AG20443 (cell line): Measurements from ENCODE around the gene KLHL29.
"Not testable (repeated sequence)": the region's sequence is repeated elsewhere in the genome, so short reads cannot be mapped to it uniquely, and the experiment has no call there.

ENCODE experiments used
- DNase-seq: peaks from one replicate; pipeline ENCODE4 v3.0.0; 2012; ENCODE audit warnings: low spot score, mixed read lengths

The KLHL29 gene

GRCh38 chr2:23384551-23385343 lies at the start of gene KLHL29:
Gene KLHL29 (plus strand): TSS chr2:23385179. CDS start chr2:23562197, 177,018 bp downstream.
- peak; percentile 98 for DNase-seq

GRCh38 chr2:23335550-23335949 lies 49.4 kb upstream of the KLHL29 start:
- no peak for DNase-seq

- DNase-seq, result no peak
Observed at GRCh38 chr2:23342075-23342474, 42.9 kb upstream of the KLHL29 start.

GRCh38 chr2:23346029-23346428 lies 39.0 kb upstream of the KLHL29 start:
- DNase-seq, result no peak

GRCh38 chr2:23346781-23347180 lies 38.2 kb upstream of the KLHL29 start:
- DNase-seq, result no peak

- DNase-seq, result no peak
Observed at GRCh38 chr2:23347471-23348092, 37.4 kb upstream of the KLHL29 start.

GRCh38 chr2:23348093-23348481 lies 36.9 kb upstream of the KLHL29 start:
- not testable (repeated sequence) for DNase-seq

- DNase-seq, result no peak
Observed at GRCh38 chr2:23349508-23349907, 35.5 kb upstream of the KLHL29 start.

- DNase-seq, result no peak
Observed at GRCh38 chr2:23350041-23350791, 34.8 kb upstream of the KLHL29 start.

GRCh38 chr2:23350792-23351355 lies 34.1 kb upstream of the KLHL29 start:
- DNase-seq, result no peak

- DNase-seq, result peak; percentile 96
Observed at GRCh38 chr2:23351388-23352141, 33.4 kb upstream of the KLHL29 start.

- no peak for DNase-seq
Observed at GRCh38 chr2:23354554-23354953, 30.4 kb upstream of the KLHL29 start.

- DNase-seq, result no peak
Observed at GRCh38 chr2:23355001-23355400, 30.0 kb upstream of the KLHL29 start.

- no peak for DNase-seq
Observed at GRCh38 chr2:23356711-23357110, 28.3 kb upstream of the KLHL29 start.

- no peak for DNase-seq
Observed at GRCh38 chr2:23359631-23360567, 25.1 kb upstream of the KLHL29 start.

GRCh38 chr2:23360571-23361125 lies 24.3 kb upstream of the KLHL29 start:
- DNase-seq, result no peak

GRCh38 chr2:23361152-23361551 lies 23.8 kb upstream of the KLHL29 start:
- no peak for DNase-seq

GRCh38 chr2:23363268-23363667 lies 21.7 kb upstream of the KLHL29 start:
- no peak for DNase-seq

- no peak for DNase-seq
Observed at GRCh38 chr2:23363831-23364230, 21.1 kb upstream of the KLHL29 start.

- DNase-seq, result no peak
Observed at GRCh38 chr2:23366720-23367119, 18.3 kb upstream of the KLHL29 start.
